Right cardiac atrium (tissue), 5 donors: ENCODE results near the gene LRBA. TPM values are rescaled to one million over a fixed set of nuclear protein-coding genes. Genes with fewer than 3 reads are reported as not detected.

Experiments used
- ATAC-seq, 2 donors: fragments of 200-7000 bp; cut with Tn5 transposase; one replicate each; pipeline versions ENCODE4 v1.8.0 to v1.9.1; 2020; ENCODE audit warnings: moderate library complexity in 2 of 2, mild to moderate bottlenecking in 1 of 2
- DNase-seq, 3 donors: peaks; one replicate each; pipeline ENCODE4 v3.0.0-alpha.2; 2020
- H3K27ac ChIP-seq: one replicate; pipeline ENCODE4 v1.5.1; 2013; ENCODE audit warnings: mild to moderate bottlenecking, low read length, control low read depth, moderate library complexity
- H3K27me3 ChIP-seq: one replicate; pipeline ENCODE4 v1.6.1; 2013; ENCODE audit not compliant: control insufficient read depth, insufficient read depth
- H3K4me1 ChIP-seq: one replicate; pipeline ENCODE4 v1.6.1; 2013; ENCODE audit warnings: low read length; ENCODE audit not compliant: control insufficient read depth, insufficient read depth
- H3K4me3 ChIP-seq: one replicate; pipeline ENCODE4 v1.5.1; 2013; ENCODE audit warnings: low read length, control low read depth
- H3K9me3 ChIP-seq: one replicate; pipeline ENCODE4 v1.6.1; 2013; ENCODE audit warnings: low read length; ENCODE audit not compliant: control insufficient read depth
- WGBS: extraction: QIAGEN DNeasy Blood & Tissue Kit; methylation state at CpG from one replicate; pipeline ENCODE4 v1.1.7; 2013; 5-methylcytosine and 5-hydroxymethylcytosine counted together
- intact Hi-C, 4 donors: fragments of 100-400 bp; cut with DNase I; formaldehyde crosslinking; loops; one replicate each; pipeline versions ENCODE4 v1.11.0 to v1.14.0; 2022 to 2023
- polyA plus RNA-seq: library from polyadenylated mRNA; stranded (reverse); fragments of 200-250 nt; gene quantifications from one replicate; pipeline ENCODE4 v1.2.3, GENCODE V29; 2013
- total RNA-seq, 4 donors: library from RNA; stranded (reverse); fragmentation: NEBNext Ultra II Directional; extraction: Animal tissue kit (Norgen Biotek cat#: 25700); gene quantifications; one replicate each; pipeline ENCODE4 v1.2.1, GENCODE V29; 2021
- donor health status: healthy with polysubstance abuse.
- donor health status: DM: no; HTN: yes; CAD: no.
- donor health status: DM: no; HTN: no; CAD: no.
- donor health status: DM: no; HTN: yes; CAD: no; lungs with severe emphysema.
- donor health status: DM: yes; HTN: yes; CAD: no.

LRBA gene
- total and polyA plus RNA-seq, 5 donors: 14.4 to 29.9 (median 23.4) TPM

- intact Hi-C loops: loop anchor here in 3 of 4 donors (5.0 to 10.0 kb wide), 2 partner anchors 567 to 569 kb away; no protein-coding TSS in a partner anchor
- no peaks in the 10 kb centered on the region for H3K9me3 ChIP-seq
- H3K27ac ChIP-seq: no peak overlapping the region
- ATAC-seq (no peak), DNase-seq (peak in 2 of 3 donors; percentile 23 to 36)
- no peaks in the 10 kb centered on the region for H3K4me1 ChIP-seq
- 96% methylated on average over 1 of the region's 1 CpG for WGBS
- no peak overlapping the region for H3K4me3 ChIP-seq
- no peaks in the 10 kb centered on the region for H3K27me3 ChIP-seq
These were observed 717.1 kb downstream of the LRBA start for GRCh38 chr4:150297861-150298474.

- H3K9me3 ChIP-seq: no peaks in the 10 kb centered on the region
- DNase-seq (no peak), ATAC-seq (no peak)
- intact Hi-C loops: loop anchor here in 2 of 4 donors (10.0 kb wide), 1 partner anchor 575 kb away; no protein-coding TSS in a partner anchor
- no peaks in the 10 kb centered on the region for H3K27me3 ChIP-seq
- no peak overlapping the region for H3K4me3 ChIP-seq
- peaks cover 2% of the 10 kb centered on the region for H3K4me1 ChIP-seq
- no peak overlapping the region for H3K27ac ChIP-seq
- 76% methylated on average over 3 of the region's 3 CpGs for WGBS
These were observed 725.2 kb downstream of the LRBA start for GRCh38 chr4:150289881-150290280.

- H3K4me3 ChIP-seq: no peak overlapping the region
- WGBS: 76% methylated on average over 2 of the region's 2 CpGs
- DNase-seq (no peak), ATAC-seq (no peak)
- intact Hi-C loops: no loop called here
- peaks cover 2% of the 10 kb centered on the region for H3K4me1 ChIP-seq
- no peaks in the 10 kb centered on the region for H3K9me3 ChIP-seq
- H3K27ac ChIP-seq: no peak overlapping the region
- H3K27me3 ChIP-seq: no peaks in the 10 kb centered on the region
These were observed 725.9 kb downstream of the LRBA start for GRCh38 chr4:150289198-150289597.

GRCh38 chr4:150286656-150287055 lies 728.4 kb downstream of the LRBA start:
- H3K4me3 ChIP-seq: no peak overlapping the region
- WGBS: 86% methylated on average over 6 of the region's 6 CpGs
- H3K27ac ChIP-seq: no peak overlapping the region
- no peaks in the 10 kb centered on the region for H3K9me3 ChIP-seq
- intact Hi-C loops: no loop called here
- DNase-seq (no peak), ATAC-seq (no peak)
- peaks cover 2% of the 10 kb centered on the region for H3K4me1 ChIP-seq
- no peaks in the 10 kb centered on the region for H3K27me3 ChIP-seq

- DNase-seq: no peak
- Histone ChIP-seq H3K4me3 (no peak overlapping the region), H3K27me3 (no peaks in the 10 kb centered on the region), H3K9me3 (no peaks in the 10 kb centered on the region), H3K4me1 (peaks cover 2% of the 10 kb centered on the region), H3K27ac (no peak overlapping the region)
- ATAC-seq: no peak
- intact Hi-C loops: no loop called here
- WGBS: 52% methylated on average over 1 of the region's 1 CpG
These were observed 731.4 kb downstream of the LRBA start for GRCh38 chr4:150283689-150284088.

GRCh38 chr4:150280975-150281374 lies 734.1 kb downstream of the LRBA start:
- Histone ChIP-seq H3K27ac (no peak overlapping the region), H3K4me3 (no peak overlapping the region), H3K27me3 (no peaks in the 10 kb centered on the region), H3K4me1 (no peaks in the 10 kb centered on the region), H3K9me3 (no peaks in the 10 kb centered on the region)
- no peak for ATAC-seq
- intact Hi-C loops: no loop called here
- 96% methylated on average over 8 of the region's 8 CpGs for WGBS
- no peak for DNase-seq

- intact Hi-C loops: no loop called here
- ATAC-seq (no peak), DNase-seq (peak in 1 of 3 donors; percentile 16)
- no peak overlapping the region for H3K4me3 ChIP-seq
- H3K27me3 ChIP-seq: no peaks in the 10 kb centered on the region
- no peaks in the 10 kb centered on the region for H3K9me3 ChIP-seq
- H3K27ac ChIP-seq: no peak overlapping the region
- 67% methylated on average over 9 of the region's 9 CpGs for WGBS
- H3K4me1 ChIP-seq: no peaks in the 10 kb centered on the region
These were observed 734.8 kb downstream of the LRBA start for GRCh38 chr4:150280081-150280895.

GRCh38 chr4:150278206-150278605 lies 736.9 kb downstream of the LRBA start:
- no peaks in the 10 kb centered on the region for H3K9me3 ChIP-seq
- no peak for ATAC-seq
- 81% methylated on average over 2 of the region's 2 CpGs for WGBS
- intact Hi-C loops: no loop called here
- H3K27ac ChIP-seq: no peak overlapping the region
- H3K4me3 ChIP-seq: no peak overlapping the region
- no peak for DNase-seq
- no peaks in the 10 kb centered on the region for H3K27me3 ChIP-seq
- no peaks in the 10 kb centered on the region for H3K4me1 ChIP-seq

GRCh38 chr4:150268444-150268843 lies 746.6 kb downstream of the LRBA start:
- H3K27me3 ChIP-seq: no peaks in the 10 kb centered on the region
- no peaks in the 10 kb centered on the region for H3K9me3 ChIP-seq
- 95% methylated on average over 1 of the region's 1 CpG for WGBS
- DNase-seq (no peak), ATAC-seq (no peak)
- intact Hi-C loops: no loop called here
- H3K4me3 ChIP-seq: no peak overlapping the region
- no peak overlapping the region for H3K27ac ChIP-seq
- no peaks in the 10 kb centered on the region for H3K4me1 ChIP-seq

- Histone ChIP-seq H3K4me1 (no peaks in the 10 kb centered on the region), H3K9me3 (no peaks in the 10 kb centered on the region), H3K27me3 (no peaks in the 10 kb centered on the region), H3K4me3 (no peak overlapping the region), H3K27ac (no peak overlapping the region)
- ATAC-seq (no peak), DNase-seq (no peak)
- WGBS: 100% methylated on average over 1 of the region's 1 CpG
- intact Hi-C loops: no loop called here
These were observed 749.3 kb downstream of the LRBA start for GRCh38 chr4:150265806-150266205.

- 90% methylated on average over 6 of the region's 6 CpGs for WGBS
- H3K27ac ChIP-seq: no peak overlapping the region
- no peaks in the 10 kb centered on the region for H3K27me3 ChIP-seq
- ATAC-seq: no peak
- H3K4me3 ChIP-seq: no peak overlapping the region
- no peak for DNase-seq
- intact Hi-C loops: no loop called here
- H3K9me3 ChIP-seq: no peaks in the 10 kb centered on the region
- H3K4me1 ChIP-seq: peaks cover 4% of the 10 kb centered on the region
These were observed 750.4 kb downstream of the LRBA start for GRCh38 chr4:150264595-150265161.
